GM12801 (cell line): ENCODE data around the gene DDC.

ENCODE experiments used
- CTCF ChIP-seq: IDR thresholded peaks from one replicate; pipeline ENCODE4 v1.5.1; 2011; ENCODE audit warnings: control low read depth; ENCODE audit not compliant: insufficient read length; ENCODE audit errors: extremely low read depth

DDC gene

GRCh38 chr7:50533866-50534265 lies 31.3 kb downstream of the DDC start:
- no peak for TF ChIP-seq CTCF

- TF ChIP-seq CTCF: no peak
Measured at GRCh38 chr7:50531928-50532327, 33.3 kb downstream of the DDC start.

GRCh38 chr7:50531401-50531911 lies 33.7 kb downstream of the DDC start:
- no peak for TF ChIP-seq CTCF

- TF ChIP-seq CTCF: no peak
Measured at GRCh38 chr7:50530766-50531165, 34.4 kb downstream of the DDC start.

GRCh38 chr7:50529093-50529862 lies 35.9 kb downstream of the DDC start:
- TF ChIP-seq CTCF: no peak

- TF ChIP-seq CTCF: no peak
Measured at GRCh38 chr7:50528266-50529092, 36.7 kb downstream of the DDC start.

- no peak for TF ChIP-seq CTCF
Measured at GRCh38 chr7:50513166-50513871, 51.9 kb downstream of the DDC start.
